ENCODE measurements around the gene GATB.

The GATB gene

DNA sequence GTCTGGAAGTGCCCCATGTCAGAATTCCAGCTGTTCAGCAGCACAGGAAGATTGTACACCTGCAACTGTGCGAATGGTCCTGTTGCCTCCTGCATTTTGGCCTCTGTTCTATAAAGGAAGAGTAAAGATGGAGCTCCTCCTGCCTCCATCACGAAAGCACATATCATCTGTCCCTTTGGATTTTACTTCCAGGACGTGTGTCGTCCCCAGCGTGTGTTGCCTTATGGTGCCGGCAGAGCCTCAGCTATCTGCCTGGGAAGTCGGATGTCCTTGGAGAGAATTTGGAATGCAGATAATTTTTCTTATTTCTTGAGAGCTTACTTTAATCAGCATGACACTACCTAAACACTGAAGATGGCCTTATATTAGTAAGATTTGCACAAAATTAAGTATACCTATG is 97.7 kb downstream of the GATB start:
- no peak overlapping the region for H3K27ac ChIP-seq (ENCODE audit: extremely low read depth, low read depth, low read length)
- H3K4me3 ChIP-seq (ENCODE audit: low read depth, low read length): no peak overlapping the region
- POLR2A ChIA-PET: no interaction called here
- CTCF ChIA-PET: no interaction called here
- H3K9me3 ChIP-seq (ENCODE audit: control insufficient read depth, insufficient read depth, low read depth, low read length): no peaks in the 10 kb centered on the region
- no peaks in the 10 kb centered on the region for H3K4me1 ChIP-seq (ENCODE audit: control insufficient read depth, insufficient read depth, low read length)
- peaks cover 0 to 8% of the 10 kb centered on the region in 2 experiments; a peak in 1 of 3 replicates for H3K36me3 ChIP-seq (ENCODE audit: control insufficient read depth in 2 of 2, insufficient read depth in 1 of 2, low read length in 2 of 2)
- TF ChIP-seq FEZF1 (tag by site-specific recombination; IDR thresholded peaks at IDR 0.05): no peak
- no peak for TF ChIP-seq ZNF76 (tag by site-specific recombination; IDR thresholded peaks at IDR 0.05; ENCODE audit: borderline replicate concordance, low read depth)
- no peak for TF ChIP-seq ZSCAN30 (tag by site-specific recombination; IDR thresholded peaks at IDR 0.05)
- no peak for TF ChIP-seq ZNF184 (tag by site-specific recombination; IDR thresholded peaks at IDR 0.05)
- TF ChIP-seq ZNF654 (tag by site-specific recombination; IDR thresholded peaks at IDR 0.05; ENCODE audit: low read depth): no peak
- TF ChIP-seq, protein P1, sequence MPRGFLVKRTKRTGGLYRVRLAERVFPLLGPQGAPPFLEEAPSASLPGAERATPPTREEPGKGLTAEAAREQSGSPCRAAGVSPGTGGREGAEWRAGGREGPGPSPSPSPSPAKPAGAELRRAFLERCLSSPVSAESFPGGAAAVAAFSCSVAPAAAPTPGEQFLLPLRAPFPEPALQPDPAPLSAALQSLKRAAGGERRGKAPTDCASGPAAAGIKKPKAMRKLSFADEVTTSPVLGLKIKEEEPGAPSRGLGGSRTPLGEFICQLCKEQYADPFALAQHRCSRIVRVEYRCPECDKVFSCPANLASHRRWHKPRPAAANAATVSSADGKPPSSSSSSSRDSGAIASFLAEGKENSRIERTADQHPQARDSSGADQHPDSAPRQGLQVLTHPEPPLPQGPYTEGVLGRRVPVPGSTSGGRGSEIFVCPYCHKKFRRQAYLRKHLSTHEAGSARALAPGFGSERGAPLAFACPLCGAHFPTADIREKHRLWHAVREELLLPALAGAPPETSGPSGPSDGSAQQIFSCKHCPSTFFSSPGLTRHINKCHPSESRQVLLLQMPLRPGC (tag by site-specific recombination; IDR thresholded peaks at IDR 0.05): no peak
- no peak for TF ChIP-seq ZNF664 (tag by site-specific recombination; IDR thresholded peaks at IDR 0.05)
- TF ChIP-seq ZNF433 (tag by site-specific recombination; IDR thresholded peaks at IDR 0.05; ENCODE audit: low read depth): no peak
- TF ChIP-seq, protein P2, sequence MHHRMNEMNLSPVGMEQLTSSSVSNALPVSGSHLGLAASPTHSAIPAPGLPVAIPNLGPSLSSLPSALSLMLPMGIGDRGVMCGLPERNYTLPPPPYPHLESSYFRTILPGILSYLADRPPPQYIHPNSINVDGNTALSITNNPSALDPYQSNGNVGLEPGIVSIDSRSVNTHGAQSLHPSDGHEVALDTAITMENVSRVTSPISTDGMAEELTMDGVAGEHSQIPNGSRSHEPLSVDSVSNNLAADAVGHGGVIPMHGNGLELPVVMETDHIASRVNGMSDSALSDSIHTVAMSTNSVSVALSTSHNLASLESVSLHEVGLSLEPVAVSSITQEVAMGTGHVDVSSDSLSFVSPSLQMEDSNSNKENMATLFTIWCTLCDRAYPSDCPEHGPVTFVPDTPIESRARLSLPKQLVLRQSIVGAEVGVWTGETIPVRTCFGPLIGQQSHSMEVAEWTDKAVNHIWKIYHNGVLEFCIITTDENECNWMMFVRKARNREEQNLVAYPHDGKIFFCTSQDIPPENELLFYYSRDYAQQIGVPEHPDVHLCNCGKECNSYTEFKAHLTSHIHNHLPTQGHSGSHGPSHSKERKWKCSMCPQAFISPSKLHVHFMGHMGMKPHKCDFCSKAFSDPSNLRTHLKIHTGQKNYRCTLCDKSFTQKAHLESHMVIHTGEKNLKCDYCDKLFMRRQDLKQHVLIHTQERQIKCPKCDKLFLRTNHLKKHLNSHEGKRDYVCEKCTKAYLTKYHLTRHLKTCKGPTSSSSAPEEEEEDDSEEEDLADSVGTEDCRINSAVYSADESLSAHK (tag by site-specific recombination; IDR thresholded peaks at IDR 0.05): no peak
- TF ChIP-seq RBAK (tag by site-specific recombination; IDR thresholded peaks at IDR 0.05): no peak
- no peak for TF ChIP-seq ZNF791 (tag by site-specific recombination; IDR thresholded peaks at IDR 0.05)
- TF ChIP-seq, protein P3, sequence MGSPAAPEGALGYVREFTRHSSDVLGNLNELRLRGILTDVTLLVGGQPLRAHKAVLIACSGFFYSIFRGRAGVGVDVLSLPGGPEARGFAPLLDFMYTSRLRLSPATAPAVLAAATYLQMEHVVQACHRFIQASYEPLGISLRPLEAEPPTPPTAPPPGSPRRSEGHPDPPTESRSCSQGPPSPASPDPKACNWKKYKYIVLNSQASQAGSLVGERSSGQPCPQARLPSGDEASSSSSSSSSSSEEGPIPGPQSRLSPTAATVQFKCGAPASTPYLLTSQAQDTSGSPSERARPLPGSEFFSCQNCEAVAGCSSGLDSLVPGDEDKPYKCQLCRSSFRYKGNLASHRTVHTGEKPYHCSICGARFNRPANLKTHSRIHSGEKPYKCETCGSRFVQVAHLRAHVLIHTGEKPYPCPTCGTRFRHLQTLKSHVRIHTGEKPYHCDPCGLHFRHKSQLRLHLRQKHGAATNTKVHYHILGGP (tag by site-specific recombination; IDR thresholded peaks at IDR 0.05): no peak
- TF ChIP-seq ZNF701 (tag by site-specific recombination; IDR thresholded peaks at IDR 0.05): no peak
- TF ChIP-seq SP3 (tag by site-specific recombination; IDR thresholded peaks at IDR 0.05): no peak
- TF ChIP-seq ZNF112 (tag by site-specific recombination; IDR thresholded peaks at IDR 0.05): no peak
- TF ChIP-seq, protein P4, sequence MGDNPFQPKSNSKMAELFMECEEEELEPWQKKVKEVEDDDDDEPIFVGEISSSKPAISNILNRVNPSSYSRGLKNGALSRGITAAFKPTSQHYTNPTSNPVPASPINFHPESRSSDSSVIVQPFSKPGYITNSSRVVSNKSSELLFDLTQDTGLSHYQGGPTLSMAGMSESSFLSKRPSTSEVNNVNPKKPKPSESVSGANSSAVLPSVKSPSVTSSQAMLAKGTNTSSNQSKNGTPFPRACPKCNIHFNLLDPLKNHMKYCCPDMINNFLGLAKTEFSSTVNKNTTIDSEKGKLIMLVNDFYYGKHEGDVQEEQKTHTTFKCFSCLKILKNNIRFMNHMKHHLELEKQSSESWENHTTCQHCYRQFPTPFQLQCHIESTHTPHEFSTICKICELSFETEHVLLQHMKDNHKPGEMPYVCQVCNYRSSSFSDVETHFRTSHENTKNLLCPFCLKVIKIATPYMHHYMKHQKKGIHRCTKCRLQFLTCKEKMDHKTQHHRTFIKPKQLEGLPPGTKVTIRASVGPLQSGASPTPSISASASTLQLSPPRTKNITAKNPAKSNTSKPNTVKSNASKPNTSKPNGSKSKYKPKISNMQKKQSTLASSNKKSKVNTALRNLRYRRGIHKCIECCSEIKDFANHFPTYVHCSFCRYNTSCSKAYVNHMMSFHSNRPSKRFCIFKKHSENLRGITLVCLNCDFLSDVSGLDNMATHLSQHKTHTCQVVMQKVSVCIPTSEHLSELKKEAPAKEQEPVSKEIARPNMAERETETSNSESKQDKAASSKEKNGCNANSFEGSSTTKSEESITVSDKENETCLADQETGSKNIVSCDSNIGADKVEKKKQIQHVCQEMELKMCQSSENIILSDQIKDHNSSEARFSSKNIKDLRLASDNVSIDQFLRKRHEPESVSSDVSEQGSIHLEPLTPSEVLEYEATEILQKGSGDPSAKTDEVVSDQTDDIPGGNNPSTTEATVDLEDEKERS (tag by site-specific recombination; IDR thresholded peaks at IDR 0.05): no peak

DNA sequence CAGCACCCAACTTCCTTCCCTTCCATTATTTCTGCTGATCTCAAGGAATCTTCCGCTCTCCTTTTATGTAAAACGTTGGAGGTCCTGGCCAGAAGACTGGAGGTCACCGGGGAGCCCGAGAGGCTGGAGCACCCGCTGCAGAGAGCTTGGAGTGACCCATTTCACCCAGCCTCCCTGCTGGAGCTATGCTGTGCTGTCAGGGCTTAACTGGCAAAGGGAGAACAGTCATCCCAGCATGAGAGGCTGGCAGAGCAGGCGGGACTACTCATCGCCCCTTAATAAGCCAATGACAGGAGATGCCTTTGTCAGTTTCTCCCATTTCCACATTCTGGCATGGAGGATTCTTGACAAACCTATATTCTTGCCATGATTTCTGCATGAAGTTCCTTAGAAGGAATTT is 98.9 kb downstream of the GATB start:
- CTCF ChIA-PET: no interaction called here
- H3K27ac ChIP-seq (ENCODE audit: extremely low read depth, low read depth, low read length): no peak overlapping the region
- H3K4me3 ChIP-seq (ENCODE audit: low read depth, low read length): no peak overlapping the region
- POLR2A ChIA-PET: no interaction called here
- peaks cover 0 to 20% of the 10 kb centered on the region in 2 experiments; a peak in 1 of 3 replicates for H3K36me3 ChIP-seq (ENCODE audit: control insufficient read depth in 2 of 2, insufficient read depth in 1 of 2, low read length in 2 of 2)
- no peaks in the 10 kb centered on the region for H3K4me1 ChIP-seq (ENCODE audit: control insufficient read depth, insufficient read depth, low read length)
- no peaks in the 10 kb centered on the region for H3K9me3 ChIP-seq (ENCODE audit: control insufficient read depth, insufficient read depth, low read depth, low read length)
- no peak for TF ChIP-seq ZNF48 (tag by site-specific recombination; IDR thresholded peaks at IDR 0.05)
- TF ChIP-seq, protein P5, sequence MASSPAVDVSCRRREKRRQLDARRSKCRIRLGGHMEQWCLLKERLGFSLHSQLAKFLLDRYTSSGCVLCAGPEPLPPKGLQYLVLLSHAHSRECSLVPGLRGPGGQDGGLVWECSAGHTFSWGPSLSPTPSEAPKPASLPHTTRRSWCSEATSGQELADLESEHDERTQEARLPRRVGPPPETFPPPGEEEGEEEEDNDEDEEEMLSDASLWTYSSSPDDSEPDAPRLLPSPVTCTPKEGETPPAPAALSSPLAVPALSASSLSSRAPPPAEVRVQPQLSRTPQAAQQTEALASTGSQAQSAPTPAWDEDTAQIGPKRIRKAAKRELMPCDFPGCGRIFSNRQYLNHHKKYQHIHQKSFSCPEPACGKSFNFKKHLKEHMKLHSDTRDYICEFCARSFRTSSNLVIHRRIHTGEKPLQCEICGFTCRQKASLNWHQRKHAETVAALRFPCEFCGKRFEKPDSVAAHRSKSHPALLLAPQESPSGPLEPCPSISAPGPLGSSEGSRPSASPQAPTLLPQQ (tag by site-specific recombination; IDR thresholded peaks at IDR 0.05): no peak
- TF ChIP-seq ZNF214 (tag by site-specific recombination; IDR thresholded peaks at IDR 0.05; ENCODE audit: borderline replicate concordance): no peak
- no peak for TF ChIP-seq ZNF169 (tag by site-specific recombination; IDR thresholded peaks at IDR 0.05)
- TF ChIP-seq, protein P6, sequence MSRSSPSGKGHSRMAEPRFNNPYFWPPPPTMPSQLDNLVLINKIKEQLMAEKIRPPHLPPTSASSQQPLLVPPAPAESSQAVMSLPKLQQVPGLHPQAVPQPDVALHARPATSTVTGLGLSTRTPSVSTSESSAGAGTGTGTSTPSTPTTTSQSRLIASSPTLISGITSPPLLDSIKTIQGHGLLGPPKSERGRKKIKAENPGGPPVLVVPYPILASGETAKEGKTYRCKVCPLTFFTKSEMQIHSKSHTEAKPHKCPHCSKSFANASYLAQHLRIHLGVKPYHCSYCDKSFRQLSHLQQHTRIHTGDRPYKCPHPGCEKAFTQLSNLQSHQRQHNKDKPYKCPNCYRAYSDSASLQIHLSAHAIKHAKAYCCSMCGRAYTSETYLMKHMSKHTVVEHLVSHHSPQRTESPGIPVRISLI (tag by site-specific recombination; IDR thresholded peaks at IDR 0.05): no peak
- no peak for TF ChIP-seq ZNF366 (tag by site-specific recombination; conservative IDR thresholded peaks at IDR 0.05)
- TF ChIP-seq ZNF223 (tag by site-specific recombination; IDR thresholded peaks at IDR 0.05): no peak
- no peak for TF ChIP-seq ZBTB7A (tag by site-specific recombination; IDR thresholded peaks at IDR 0.05; ENCODE audit: low read depth)
- no peak for TF ChIP-seq ZNF830 (tag by site-specific recombination; IDR thresholded peaks at IDR 0.05; ENCODE audit: low read depth)

Measured in HEK293 (cell line).